Vagina (tissue), 2 donors: ENCODE results near the gene KCNK3.

Source experiments
- POLR2A ChIP-seq, 2 donors: fragments of 450-650 bp; IDR thresholded peaks; one replicate each; pipeline ENCODE4 v1.6.1; 2017; ENCODE audit warnings: antibody characterized with exemption in 2 of 2, mild to moderate bottlenecking in 2 of 2, moderate library complexity in 2 of 2
- POLR2AphosphoS5 ChIP-seq, 2 donors: sonication (generic); formaldehyde crosslinking; IDR thresholded peaks; one replicate each; pipeline ENCODE4 v1.9.0; 2017; ENCODE audit warnings: antibody characterized with exemption in 2 of 2, mild to moderate bottlenecking in 2 of 2, low read depth in 1 of 2; ENCODE audit not compliant: insufficient read depth in 1 of 2
- TF ChIP-seq, protein P1 (sequence below), 3 experiments: fragments of 450-650 bp in 2 of 3; fragments of 200-600 bp in 1 of 3; sonication (generic) in 1 of 3; IDR thresholded peaks; one replicate each; pipeline ENCODE4 v1.5.1; 2017 to 2019; ENCODE audit warnings: antibody characterized with exemption in 3 of 3, mild to moderate bottlenecking in 2 of 3, moderate library complexity in 2 of 3

- TF ChIP-seq, protein P1, sequence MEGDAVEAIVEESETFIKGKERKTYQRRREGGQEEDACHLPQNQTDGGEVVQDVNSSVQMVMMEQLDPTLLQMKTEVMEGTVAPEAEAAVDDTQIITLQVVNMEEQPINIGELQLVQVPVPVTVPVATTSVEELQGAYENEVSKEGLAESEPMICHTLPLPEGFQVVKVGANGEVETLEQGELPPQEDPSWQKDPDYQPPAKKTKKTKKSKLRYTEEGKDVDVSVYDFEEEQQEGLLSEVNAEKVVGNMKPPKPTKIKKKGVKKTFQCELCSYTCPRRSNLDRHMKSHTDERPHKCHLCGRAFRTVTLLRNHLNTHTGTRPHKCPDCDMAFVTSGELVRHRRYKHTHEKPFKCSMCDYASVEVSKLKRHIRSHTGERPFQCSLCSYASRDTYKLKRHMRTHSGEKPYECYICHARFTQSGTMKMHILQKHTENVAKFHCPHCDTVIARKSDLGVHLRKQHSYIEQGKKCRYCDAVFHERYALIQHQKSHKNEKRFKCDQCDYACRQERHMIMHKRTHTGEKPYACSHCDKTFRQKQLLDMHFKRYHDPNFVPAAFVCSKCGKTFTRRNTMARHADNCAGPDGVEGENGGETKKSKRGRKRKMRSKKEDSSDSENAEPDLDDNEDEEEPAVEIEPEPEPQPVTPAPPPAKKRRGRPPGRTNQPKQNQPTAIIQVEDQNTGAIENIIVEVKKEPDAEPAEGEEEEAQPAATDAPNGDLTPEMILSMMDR (IDR thresholded peaks at IDR 0.05) = no peak
- TF ChIP-seq POLR2A (IDR thresholded peaks at IDR 0.05) (no peak), POLR2AphosphoS5 (IDR thresholded peaks at IDR 0.05; ENCODE audit: insufficient read depth in 1 of 2, low read depth in 1 of 2) (no peak)
These were observed at the start of gene KCNK3 for GRCh38 chr2:26692279-26692896.
